Endothelial cell of umbilical vein (primary cell): ENCODE results near the gene THSD4. TPM values are rescaled to one million over a fixed set of nuclear protein-coding genes. Genes with fewer than 3 reads are reported as not detected.

Experiments
- BruUV-seq: library from RNA; stranded (reverse); fragments of 400-500 nt; replicated peaks from 2 replicates; lab custom pipeline; 2021; lab: Mats Ljungman, UMichigan
- CTCF ChIA-PET: fragments of 300-600, 350-600 bp; sonication (Branson Sonifier 250); formaldehyde crosslinking; loops from one replicate; lab custom pipeline; 2021; ENCODE audit warnings: antibody characterized with exemption, inconsistent platforms; lab: Charles Lee
- POLR2A ChIA-PET: fragments of 300-600, 350-600 bp; sonication (Branson Sonifier 250); formaldehyde crosslinking; loops from one replicate; lab custom pipeline; 2021; ENCODE audit warnings: antibody characterized with exemption, inconsistent platforms; lab: Charles Lee
- DNase-seq: peaks from one replicate; pipeline ENCODE4 v3.0.0-alpha.2; 2011; ENCODE audit warnings: low read depth, low spot score
- FAIRE-seq: peaks from 2 replicates; lab custom pipeline; 2011; peaks lifted over from hg19 to GRCh38; lab: Jason Lieb, UNC
- H2AFZ ChIP-seq: 2 replicates; pipeline ENCODE4 v1.6.0; 2012; ENCODE audit warnings: low read depth, low read length, control low read depth, inconsistent platforms
- H3K27ac ChIP-seq: 2 replicates; pipeline ENCODE4 v1.5.1; 2011; ENCODE audit warnings: low read depth, mild to moderate bottlenecking, control low read depth, low read length, moderate library complexity; ENCODE audit not compliant: insufficient read depth
- H3K27me3 ChIP-seq, 2 experiments: 2 replicates each; pipeline versions ENCODE4 v1.6.0 to v1.6.1; 2011; ENCODE audit warnings: low read length in 2 of 2, mixed read lengths in 1 of 2; ENCODE audit not compliant: control insufficient read depth in 2 of 2, insufficient read depth in 2 of 2
- H3K36me3 ChIP-seq, 2 experiments: 2 replicates in 1 of 2; 3 replicates in 1 of 2; pipeline ENCODE4 v1.5.1; 2011; ENCODE audit warnings: low read length in 2 of 2, mild to moderate bottlenecking in 1 of 2, moderate library complexity in 1 of 2; ENCODE audit not compliant: control insufficient read depth in 2 of 2, insufficient read depth in 2 of 2; ENCODE audit errors: extremely low read depth in 1 of 2
- H3K4me1 ChIP-seq: 3 replicates; pipeline ENCODE4 v1.5.1; 2011; ENCODE audit warnings: mild to moderate bottlenecking, low read length; ENCODE audit not compliant: control insufficient read depth, insufficient read depth; ENCODE audit errors: extremely low read depth
- H3K4me2 ChIP-seq: 2 replicates; pipeline ENCODE4 v1.6.1; 2011; ENCODE audit warnings: low read length, control low read depth, mixed read lengths; ENCODE audit not compliant: insufficient read depth
- H3K4me3 ChIP-seq, 3 experiments: fragments of 200-600 bp in 1 of 3; sonication (generic), shearing (Covaris generic) in 1 of 3; replicated peaks in 1 of 3; 2 replicates each; pipeline ENCODE4 v1.5.1; 2011 to 2016; ENCODE audit warnings: control low read depth in 3 of 3, low read length in 3 of 3, mild to moderate bottlenecking in 2 of 3, inconsistent platforms in 1 of 3, low read depth in 1 of 3, moderate library complexity in 1 of 3; ENCODE audit not compliant: insufficient read depth in 1 of 3
- H3K79me2 ChIP-seq: 2 replicates; pipeline ENCODE4 v1.6.0; 2012; ENCODE audit warnings: low read length, inconsistent platforms; ENCODE audit not compliant: control insufficient read depth, insufficient read depth
- H3K9ac ChIP-seq: replicated peaks from 2 replicates; pipeline ENCODE3; 2011; ENCODE audit warnings: low read length, control low read depth; ENCODE audit not compliant: insufficient read depth; ENCODE audit errors: extremely low read depth
- H3K9me1 ChIP-seq: replicated peaks from 3 replicates; pipeline ENCODE4 v1.6.0; 2011; ENCODE audit warnings: mild to moderate bottlenecking, low read length; ENCODE audit not compliant: control insufficient read depth, insufficient read depth; ENCODE audit errors: extremely low read depth
- H3K9me3 ChIP-seq: replicated peaks from 2 replicates; pipeline ENCODE4 v1.5.1; 2012; ENCODE audit warnings: low read length, inconsistent platforms; ENCODE audit not compliant: control insufficient read depth, insufficient read depth
- H4K20me1 ChIP-seq: replicated peaks from 2 replicates; pipeline ENCODE3; 2011; ENCODE audit warnings: mild to moderate bottlenecking, low read length; ENCODE audit not compliant: control insufficient read depth, insufficient read depth; ENCODE audit errors: extremely low read depth
- EZH2 ChIP-seq: IDR thresholded peaks from 2 replicates; pipeline ENCODE4 v1.6.1; 2012; ENCODE audit warnings: borderline replicate concordance, low read depth, mild to moderate bottlenecking, moderate library complexity, low read length, inconsistent platforms; ENCODE audit not compliant: severe bottlenecking
- FOS ChIP-seq: IDR thresholded peaks from 2 replicates; pipeline ENCODE4 v1.6.1; 2011; ENCODE audit warnings: mild to moderate bottlenecking, low read length, moderate library complexity, borderline replicate concordance; ENCODE audit not compliant: insufficient read depth
- GATA2 ChIP-seq: IDR thresholded peaks from 2 replicates; pipeline ENCODE4 v1.7.0; 2011; ENCODE audit warnings: low read depth, mild to moderate bottlenecking, moderate library complexity, mixed read lengths, low read length; ENCODE audit not compliant: insufficient read length, insufficient read depth
- JUN ChIP-seq: IDR thresholded peaks from 2 replicates; pipeline ENCODE4 v1.6.1; 2011; ENCODE audit warnings: borderline replicate concordance, low read depth; ENCODE audit not compliant: insufficient read length, insufficient read depth
- MYC ChIP-seq: IDR thresholded peaks from one replicate; pipeline ENCODE4 v1.6.1; 2011; ENCODE audit warnings: mild to moderate bottlenecking, low read depth, low read length
- POLR2A ChIP-seq: IDR thresholded peaks from 2 replicates; pipeline ENCODE4 v1.6.1; 2012; ENCODE audit warnings: low read depth, mild to moderate bottlenecking, control low read depth, low read length
- POLR2AphosphoS5 ChIP-seq: IDR thresholded peaks from 2 replicates; pipeline ENCODE4 v1.6.1; 2012; ENCODE audit warnings: low read depth, mild to moderate bottlenecking, control low read depth, low read length, moderate library complexity; ENCODE audit not compliant: insufficient read depth
- dilution Hi-C: fragments of 300-500 bp; cut with MboI; formaldehyde crosslinking; loops from one replicate; pipeline ENCODE4 v1.15.0; 2019; ENCODE audit warnings: low sequenced_read_pairs; ENCODE audit not compliant: extremely low pct_ligation_motif_present
- intact Hi-C: fragments of 100-400 bp; cut with micrococcal nuclease; formaldehyde crosslinking; loops from one replicate; pipeline ENCODE4 v1.10.0; 2022
- polyA plus RNA-seq, 4 experiments: library from polyadenylated mRNA; depleted of rRNA in 3 of 4; stranded (reverse) in 3 of 4; unstranded in 1 of 4; fragments of >200 nt; gene quantifications; 2 replicates each; pipeline versions ENCODE4 v1.2.1 to v1.2.3, GENCODE V29; 2011 to 2012; ENCODE audit warnings: missing spikeins in 1 of 4
- total RNA-seq: library from RNA; stranded (reverse); gene quantifications from 2 replicates; pipeline ENCODE4 v1.2.3, GENCODE V29; 2021
- TF ChIP-seq, protein P1 (sequence below): IDR thresholded peaks from 2 replicates; pipeline ENCODE4 v1.6.1; 2011; ENCODE audit not compliant: insufficient read depth, insufficient read length
- TF ChIP-seq, protein P2 (sequence below), 2 donors: IDR thresholded peaks; 1 replicate in 1 of 2; 2 replicates in 1 of 2; pipeline ENCODE4 v1.5.1; 2011; ENCODE audit warnings: low read length in 2 of 2, mild to moderate bottlenecking in 2 of 2, moderate library complexity in 2 of 2, control low read depth in 1 of 2, inconsistent platforms in 1 of 2, low read depth in 1 of 2; ENCODE audit not compliant: insufficient read depth in 1 of 2; ENCODE audit errors: extremely low read depth in 1 of 2

The THSD4 gene
- total and polyA plus RNA-seq, 2 donors (not counting 3 experiments of a cell fraction or from before 2014, with no cell fraction given) = 9.9 to 25.4 TPM

DNA sequence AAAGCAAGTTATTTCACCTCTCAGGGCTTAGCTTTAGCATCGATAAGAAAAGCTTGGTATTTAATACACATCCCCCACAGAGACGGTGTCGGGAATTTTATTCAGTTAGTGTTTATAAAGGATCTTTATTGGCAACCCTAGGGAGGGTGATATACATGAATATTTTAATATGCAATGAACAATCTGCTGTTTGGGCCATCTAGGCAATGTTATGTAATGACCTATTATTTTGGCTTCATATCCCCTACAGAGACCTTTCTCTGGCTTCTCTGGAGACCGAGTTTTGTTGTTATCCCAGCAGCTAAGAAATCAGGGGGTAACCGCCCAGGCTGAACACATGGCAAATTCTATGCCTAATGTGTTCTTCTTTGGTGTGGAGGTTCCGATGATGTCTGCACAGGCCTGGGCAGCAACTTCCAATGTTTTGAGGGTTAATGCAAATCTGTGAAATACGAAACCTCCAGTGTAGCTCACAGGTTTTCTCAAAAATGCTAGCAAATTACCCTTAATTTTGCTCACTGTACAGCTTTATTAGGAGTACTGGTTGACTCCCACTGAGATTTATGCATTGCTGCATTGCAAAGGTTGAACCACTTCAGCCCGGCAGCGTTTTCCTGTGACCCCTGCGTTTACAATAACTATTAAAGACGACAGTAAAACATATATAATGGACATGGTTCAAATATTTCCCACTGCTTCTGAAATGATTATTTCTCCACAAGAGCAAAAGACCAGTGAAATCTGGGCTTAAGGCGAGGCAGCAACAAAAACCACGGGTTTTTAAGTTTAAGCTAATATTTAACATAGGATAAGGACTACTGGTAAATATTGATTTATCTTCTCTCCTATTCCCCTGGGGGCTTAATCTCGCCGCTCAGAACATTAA is 396.8 kb downstream of the THSD4 start:
- CTCF ChIA-PET = interaction anchor here (0.7 kb wide), 1 partner anchor 21 kb away, joined by 3 read pairs; no protein-coding TSS in a partner anchor
- Histone ChIP-seq H3K4me2 (no peak overlapping the region), H3K79me2 (no peaks in the 10 kb centered on the region), H3K36me3 (no peaks in the 10 kb centered on the region), H3K4me3 (no peak overlapping the region), H3K27ac (no peak overlapping the region), H3K4me1 (no peaks in the 10 kb centered on the region), H3K9ac (no peak overlapping the region), H3K27me3 (peaks cover 0 to 2% of the 10 kb centered on the region in 2 experiments), H3K9me3 (no peaks in the 10 kb centered on the region), H2AFZ (no peak overlapping the region), H3K9me1 (no peaks in the 10 kb centered on the region), H4K20me1 (no peaks in the 10 kb centered on the region)
- DNase-seq = no peak
- POLR2A ChIA-PET = no interaction called here
- no peak for FAIRE-seq
- dilution Hi-C loops (no loop called here), intact Hi-C loops (no loop called here)
- TF ChIP-seq, protein P1, sequence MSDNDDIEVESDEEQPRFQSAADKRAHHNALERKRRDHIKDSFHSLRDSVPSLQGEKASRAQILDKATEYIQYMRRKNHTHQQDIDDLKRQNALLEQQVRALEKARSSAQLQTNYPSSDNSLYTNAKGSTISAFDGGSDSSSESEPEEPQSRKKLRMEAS = no peak
- no peak for TF ChIP-seq JUN
- no peak for TF ChIP-seq EZH2
- TF ChIP-seq, protein P2, sequence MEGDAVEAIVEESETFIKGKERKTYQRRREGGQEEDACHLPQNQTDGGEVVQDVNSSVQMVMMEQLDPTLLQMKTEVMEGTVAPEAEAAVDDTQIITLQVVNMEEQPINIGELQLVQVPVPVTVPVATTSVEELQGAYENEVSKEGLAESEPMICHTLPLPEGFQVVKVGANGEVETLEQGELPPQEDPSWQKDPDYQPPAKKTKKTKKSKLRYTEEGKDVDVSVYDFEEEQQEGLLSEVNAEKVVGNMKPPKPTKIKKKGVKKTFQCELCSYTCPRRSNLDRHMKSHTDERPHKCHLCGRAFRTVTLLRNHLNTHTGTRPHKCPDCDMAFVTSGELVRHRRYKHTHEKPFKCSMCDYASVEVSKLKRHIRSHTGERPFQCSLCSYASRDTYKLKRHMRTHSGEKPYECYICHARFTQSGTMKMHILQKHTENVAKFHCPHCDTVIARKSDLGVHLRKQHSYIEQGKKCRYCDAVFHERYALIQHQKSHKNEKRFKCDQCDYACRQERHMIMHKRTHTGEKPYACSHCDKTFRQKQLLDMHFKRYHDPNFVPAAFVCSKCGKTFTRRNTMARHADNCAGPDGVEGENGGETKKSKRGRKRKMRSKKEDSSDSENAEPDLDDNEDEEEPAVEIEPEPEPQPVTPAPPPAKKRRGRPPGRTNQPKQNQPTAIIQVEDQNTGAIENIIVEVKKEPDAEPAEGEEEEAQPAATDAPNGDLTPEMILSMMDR (IDR thresholded peaks at IDR 0.05; ENCODE audit: extremely low read depth in 1 of 2, insufficient read depth in 1 of 2, low read depth in 1 of 2, low read length in 2 of 2) = no peak
- no peak for TF ChIP-seq GATA2
- TF ChIP-seq MYC = no peak
- no peak for TF ChIP-seq POLR2AphosphoS5
- no peak for TF ChIP-seq FOS
- no peak for TF ChIP-seq POLR2A
- BruUV-seq = no TSS peak
